ENCODE data around the gene PNPLA7.
A peak's percentile ranks its signal among the peaks of the same experiment; 100 is the strongest.

PNPLA7 gene

GRCh38 chr9:137432687-137433348 lies 117.4 kb downstream of the PNPLA7 start:
- Histone ChIP-seq H3K9me3 (ENCODE audit: control insufficient read depth, insufficient read depth, low read depth, low read length) (no peaks in the 10 kb centered on the region), H3K4me3 (ENCODE audit: low read depth, low read length) (no peak overlapping the region), H3K27ac (ENCODE audit: extremely low read depth, low read depth, low read length) (no peak overlapping the region), H3K36me3 (ENCODE audit: control insufficient read depth in 2 of 2, insufficient read depth in 1 of 2, low read length in 2 of 2) (no peaks in the 10 kb centered on the region), H3K4me1 (ENCODE audit: control insufficient read depth, insufficient read depth, low read length) (no peaks in the 10 kb centered on the region)
- CTCF ChIA-PET, result interaction anchor here (1.6 kb wide), 1 partner anchor 9 kb away, joined by 13 read pairs; the partner anchor contains the start of genes EXD3 and NOXA1
- POLR2A ChIA-PET, result interaction anchor here (1.2 kb wide), 2 partner anchors 9 to 10 kb away, joined by 3 to 5 read pairs; partner anchors contain the start of genes EXD3 and NOXA1
- 0 out of 2 replicates have a peak, but pooled peaks have one; percentile 23 for TF ChIP-seq ZBTB8A (tag by site-specific recombination; IDR thresholded peaks at IDR 0.05)
- TF ChIP-seq GLIS2 (tag by site-specific recombination; IDR thresholded peaks at IDR 0.05), result 0 out of 2 replicates have a peak, but pooled peaks have one; percentile 9
- TF ChIP-seq KLF1 (tag by site-specific recombination; IDR thresholded peaks at IDR 0.05), result no peak

GRCh38 chr9:137431416-137431931 lies 118.7 kb downstream of the PNPLA7 start:
- ChIA-PET POLR2A (interaction anchor here (0.9 to 1.0 kb wide), 2 partner anchors 8 to 130 kb away, joined by 3 read pairs; partner anchors contain the start of genes EXD3, NOXA1 and NRARP), CTCF (interaction anchor here (0.6 to 2.8 kb wide), 5 partner anchors 8 to 145 kb away, joined by 3 to 13 read pairs (median 3); partner anchors contain the start of genes EXD3 and NOXA1)
- H3K4me1 ChIP-seq (ENCODE audit: control insufficient read depth, insufficient read depth, low read length), result no peaks in the 10 kb centered on the region
- H3K27ac ChIP-seq (ENCODE audit: extremely low read depth, low read depth, low read length), result no peak overlapping the region
- no peaks in the 10 kb centered on the region for H3K9me3 ChIP-seq (ENCODE audit: control insufficient read depth, insufficient read depth, low read depth, low read length)
- TF ChIP-seq GLIS2 (tag by site-specific recombination; IDR thresholded peaks at IDR 0.05) (peak; percentile 20; the same call in 1 of the 2 replicates), HOXD13 (CRISPR knock-in tag; IDR thresholded peaks at IDR 0.05; ENCODE audit: borderline replicate concordance) (no peak), ZNF362 (tag by site-specific recombination; IDR thresholded peaks at IDR 0.05) (no peak), EGR2 (tag by site-specific recombination; IDR thresholded peaks at IDR 0.05; ENCODE audit: low read depth) (0 out of 2 replicates have a peak, but pooled peaks have one; percentile 4), ZIC2 (tag by site-specific recombination; IDR thresholded peaks at IDR 0.05) (peak; percentile 64), GLIS1 (tag by site-specific recombination; IDR thresholded peaks at IDR 0.05) (peak; percentile 43), ZNF335 (tag by site-specific recombination; conservative IDR thresholded peaks at IDR 0.05) (0 out of 2 replicates have a peak, but pooled peaks have one; percentile 25)
- H3K36me3 ChIP-seq (ENCODE audit: control insufficient read depth in 2 of 2, insufficient read depth in 1 of 2, low read length in 2 of 2), result no peaks in the 10 kb centered on the region; a peak in 1 of 3 replicates
- no peak overlapping the region for H3K4me3 ChIP-seq (ENCODE audit: low read depth, low read length)

- ChIA-PET POLR2A (interaction anchor here (1.0 kb wide), 1 partner anchor 230 kb away, joined by 3 read pairs; the partner anchor contains the start of gene TPRN), CTCF (interaction anchor here (0.6 to 2.8 kb wide), 5 partner anchors 12 to 144 kb away, joined by 3 to 13 read pairs (median 3); no protein-coding TSS in a partner anchor)
These were observed 119.3 kb downstream of the PNPLA7 start for GRCh38 chr9:137430723-137431415.

More at GRCh38 chr9:137430723-137431415, 119.3 kb downstream of the PNPLA7 start:
- no peaks in the 10 kb centered on the region; a peak in 1 of 3 replicates for H3K36me3 ChIP-seq (ENCODE audit: control insufficient read depth in 2 of 2, insufficient read depth in 1 of 2, low read length in 2 of 2)
- no peaks in the 10 kb centered on the region for H3K9me3 ChIP-seq (ENCODE audit: control insufficient read depth, insufficient read depth, low read depth, low read length)
- TF ChIP-seq PRDM10 (tag by site-specific recombination; IDR thresholded peaks at IDR 0.05) (peak; percentile 67), ZNF354C (tag by site-specific recombination; IDR thresholded peaks at IDR 0.05; ENCODE audit: borderline replicate concordance, low read depth) (no peak), ZNF121 (tag by site-specific recombination; IDR thresholded peaks at IDR 0.05) (no peak), ZBTB48 (tag by site-specific recombination; IDR thresholded peaks at IDR 0.05) (no peak), ZNF645 (tag by site-specific recombination; IDR thresholded peaks at IDR 0.05) (no peak)
- H3K27ac ChIP-seq (ENCODE audit: extremely low read depth, low read depth, low read length), result no peak overlapping the region
- H3K4me3 ChIP-seq (ENCODE audit: low read depth, low read length), result no peak overlapping the region
- H3K4me1 ChIP-seq (ENCODE audit: control insufficient read depth, insufficient read depth, low read length), result no peaks in the 10 kb centered on the region

Data from HEK293 (cell line).